HL-60 (cell line): ENCODE measurements around the gene APMAP.

ENCODE experiments used
- DNase-seq, 2 experiments: peaks; one replicate each; pipeline ENCODE4 v3.0.0-alpha.2; 2010 to 2020; ENCODE audit warnings: low read depth in 1 of 2, low spot score in 1 of 2
- H3K27ac ChIP-seq: fragments of 250-450 bp; sonication (Bioruptor Pico); replicated peaks from 2 replicates; pipeline ENCODE4 v1.5.1; 2020; ENCODE audit warnings: mild to moderate bottlenecking, moderate library complexity
- H3K27me3 ChIP-seq: fragments of 250-450 bp; sonication (Bioruptor Pico); 2 replicates; pipeline ENCODE4 v1.5.1; 2021; ENCODE audit warnings: mild to moderate bottlenecking, moderate library complexity; ENCODE audit not compliant: insufficient read depth, poor library complexity, severe bottlenecking
- H3K4me3 ChIP-seq: replicated peaks from 2 replicates; pipeline ENCODE4 v1.5.1; 2011; ENCODE audit warnings: mild to moderate bottlenecking, control low read depth, low read length; ENCODE audit not compliant: insufficient read depth
- GABPA ChIP-seq: IDR thresholded peaks from 2 replicates; pipeline ENCODE4 v1.6.1; 2012; ENCODE audit warnings: low read depth
- POLR2AphosphoS5 ChIP-seq: IDR thresholded peaks from 2 replicates; pipeline ENCODE4 v1.6.1; 2012; ENCODE audit warnings: low read depth
- SPI1 ChIP-seq: IDR thresholded peaks from 2 replicates; pipeline ENCODE4 v1.6.1; 2012; ENCODE audit warnings: low read depth, mild to moderate bottlenecking, borderline replicate concordance
- TF ChIP-seq, protein P1 (sequence below): IDR thresholded peaks from one replicate; pipeline ENCODE4 v1.5.1; 2011; ENCODE audit warnings: low read length, control low read depth, inconsistent platforms; ENCODE audit not compliant: insufficient read depth
- TF ChIP-seq, protein P2 (sequence below): IDR thresholded peaks from 2 replicates; pipeline ENCODE4 v1.6.1; 2012; ENCODE audit warnings: low read depth; ENCODE audit not compliant: insufficient replicate concordance

Gene APMAP

DNA sequence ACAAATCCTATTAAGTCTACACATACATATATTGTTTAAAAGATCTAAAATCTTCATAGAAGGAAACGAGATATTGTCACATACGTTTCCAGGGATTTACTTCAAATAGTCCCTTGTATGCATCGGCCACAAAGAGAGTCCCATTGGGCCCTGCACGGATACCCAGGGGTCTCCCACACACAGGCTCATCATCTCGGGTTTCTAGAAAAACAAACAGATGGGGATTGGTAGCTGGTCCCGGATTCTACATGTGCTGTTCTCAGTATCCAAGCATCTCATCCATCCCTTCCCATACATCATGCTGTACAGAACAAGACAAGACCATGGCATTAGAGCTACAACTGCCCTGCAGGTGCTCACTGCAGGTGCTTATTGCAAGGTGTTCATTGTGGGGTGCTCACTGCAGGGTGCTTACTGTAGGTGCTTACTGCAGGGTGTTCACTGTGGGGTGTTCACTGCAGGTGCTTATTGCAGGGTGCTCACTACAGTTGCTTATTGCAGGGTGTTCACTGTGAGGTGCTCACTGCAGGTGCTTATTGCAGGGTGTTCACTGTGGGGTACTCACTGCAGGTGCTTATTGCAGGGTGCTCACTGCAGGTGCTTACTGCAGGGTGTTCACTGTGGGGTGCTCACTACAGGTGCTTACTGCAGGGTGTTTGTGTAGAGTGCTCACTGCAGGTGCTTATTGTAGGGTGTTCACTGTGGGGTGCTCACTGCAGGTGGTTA, 21.0 kb downstream of the APMAP start:
- Histone ChIP-seq H3K27ac (no peak overlapping the region), H3K4me3 (no peak overlapping the region), H3K27me3 (no peaks in the 10 kb centered on the region)
- DNase-seq, result no peak
- TF ChIP-seq POLR2AphosphoS5 (no peak), GABPA (no peak), SPI1 (no peak)
- TF ChIP-seq, protein P1, sequence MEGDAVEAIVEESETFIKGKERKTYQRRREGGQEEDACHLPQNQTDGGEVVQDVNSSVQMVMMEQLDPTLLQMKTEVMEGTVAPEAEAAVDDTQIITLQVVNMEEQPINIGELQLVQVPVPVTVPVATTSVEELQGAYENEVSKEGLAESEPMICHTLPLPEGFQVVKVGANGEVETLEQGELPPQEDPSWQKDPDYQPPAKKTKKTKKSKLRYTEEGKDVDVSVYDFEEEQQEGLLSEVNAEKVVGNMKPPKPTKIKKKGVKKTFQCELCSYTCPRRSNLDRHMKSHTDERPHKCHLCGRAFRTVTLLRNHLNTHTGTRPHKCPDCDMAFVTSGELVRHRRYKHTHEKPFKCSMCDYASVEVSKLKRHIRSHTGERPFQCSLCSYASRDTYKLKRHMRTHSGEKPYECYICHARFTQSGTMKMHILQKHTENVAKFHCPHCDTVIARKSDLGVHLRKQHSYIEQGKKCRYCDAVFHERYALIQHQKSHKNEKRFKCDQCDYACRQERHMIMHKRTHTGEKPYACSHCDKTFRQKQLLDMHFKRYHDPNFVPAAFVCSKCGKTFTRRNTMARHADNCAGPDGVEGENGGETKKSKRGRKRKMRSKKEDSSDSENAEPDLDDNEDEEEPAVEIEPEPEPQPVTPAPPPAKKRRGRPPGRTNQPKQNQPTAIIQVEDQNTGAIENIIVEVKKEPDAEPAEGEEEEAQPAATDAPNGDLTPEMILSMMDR, result no peak
- TF ChIP-seq, protein P2, sequence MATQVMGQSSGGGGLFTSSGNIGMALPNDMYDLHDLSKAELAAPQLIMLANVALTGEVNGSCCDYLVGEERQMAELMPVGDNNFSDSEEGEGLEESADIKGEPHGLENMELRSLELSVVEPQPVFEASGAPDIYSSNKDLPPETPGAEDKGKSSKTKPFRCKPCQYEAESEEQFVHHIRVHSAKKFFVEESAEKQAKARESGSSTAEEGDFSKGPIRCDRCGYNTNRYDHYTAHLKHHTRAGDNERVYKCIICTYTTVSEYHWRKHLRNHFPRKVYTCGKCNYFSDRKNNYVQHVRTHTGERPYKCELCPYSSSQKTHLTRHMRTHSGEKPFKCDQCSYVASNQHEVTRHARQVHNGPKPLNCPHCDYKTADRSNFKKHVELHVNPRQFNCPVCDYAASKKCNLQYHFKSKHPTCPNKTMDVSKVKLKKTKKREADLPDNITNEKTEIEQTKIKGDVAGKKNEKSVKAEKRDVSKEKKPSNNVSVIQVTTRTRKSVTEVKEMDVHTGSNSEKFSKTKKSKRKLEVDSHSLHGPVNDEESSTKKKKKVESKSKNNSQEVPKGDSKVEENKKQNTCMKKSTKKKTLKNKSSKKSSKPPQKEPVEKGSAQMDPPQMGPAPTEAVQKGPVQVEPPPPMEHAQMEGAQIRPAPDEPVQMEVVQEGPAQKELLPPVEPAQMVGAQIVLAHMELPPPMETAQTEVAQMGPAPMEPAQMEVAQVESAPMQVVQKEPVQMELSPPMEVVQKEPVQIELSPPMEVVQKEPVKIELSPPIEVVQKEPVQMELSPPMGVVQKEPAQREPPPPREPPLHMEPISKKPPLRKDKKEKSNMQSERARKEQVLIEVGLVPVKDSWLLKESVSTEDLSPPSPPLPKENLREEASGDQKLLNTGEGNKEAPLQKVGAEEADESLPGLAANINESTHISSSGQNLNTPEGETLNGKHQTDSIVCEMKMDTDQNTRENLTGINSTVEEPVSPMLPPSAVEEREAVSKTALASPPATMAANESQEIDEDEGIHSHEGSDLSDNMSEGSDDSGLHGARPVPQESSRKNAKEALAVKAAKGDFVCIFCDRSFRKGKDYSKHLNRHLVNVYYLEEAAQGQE, result no peak

DNA sequence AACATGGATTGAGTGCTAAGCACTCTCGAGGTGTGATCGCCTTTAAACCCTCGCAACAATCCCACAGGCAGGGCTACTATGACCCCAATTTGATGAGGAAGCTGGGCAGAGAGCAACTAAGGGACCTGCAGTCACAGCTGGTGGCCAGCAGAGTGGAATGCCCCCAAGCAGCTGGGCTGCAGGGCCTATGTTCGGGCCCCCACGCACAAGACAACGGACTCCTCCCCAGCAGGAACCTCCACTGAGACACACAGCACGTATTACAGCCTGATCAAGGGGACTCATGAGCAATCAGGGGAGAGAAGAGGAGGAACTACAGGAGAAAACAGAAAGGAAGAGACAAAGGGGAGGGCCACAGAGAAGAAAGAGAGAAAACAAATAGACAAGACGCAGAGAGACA, 21.8 kb downstream of the APMAP start:
- DNase-seq, result no peak
- TF ChIP-seq, protein P1, result no peak
- TF ChIP-seq SPI1, result no peak
- TF ChIP-seq, protein P2, result no peak
- TF ChIP-seq GABPA, result no peak
- TF ChIP-seq POLR2AphosphoS5, result no peak
- Histone ChIP-seq H3K27ac (no peak overlapping the region), H3K27me3 (no peaks in the 10 kb centered on the region), H3K4me3 (no peak overlapping the region)

DNA sequence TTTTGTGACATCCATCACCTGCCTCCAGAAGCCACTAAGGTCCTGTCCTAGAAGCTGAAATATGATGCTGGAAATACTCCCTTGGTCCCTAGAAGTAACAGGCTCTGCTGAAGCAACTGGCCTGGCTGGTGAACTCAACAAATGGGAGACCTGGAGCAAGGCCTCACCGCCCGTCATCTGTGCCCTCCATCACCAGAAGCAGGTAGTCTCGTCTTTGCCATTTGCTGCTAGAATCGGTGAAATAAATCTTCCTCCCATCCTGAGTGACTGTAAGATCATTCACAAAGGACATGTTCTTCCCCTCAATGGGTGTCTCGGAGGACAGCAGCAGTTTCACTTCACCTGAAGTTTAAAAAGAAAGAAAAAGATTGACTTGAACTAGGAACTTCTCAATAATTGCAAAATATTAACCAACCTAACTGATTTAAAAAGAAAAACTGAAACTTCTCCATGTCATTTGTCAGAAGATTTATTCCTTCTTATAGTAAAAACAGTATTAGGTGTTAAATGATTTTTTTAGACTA, 22.5 kb downstream of the APMAP start:
- TF ChIP-seq SPI1 (no peak), GABPA (no peak), POLR2AphosphoS5 (no peak)
- TF ChIP-seq, protein P1, result no peak
- TF ChIP-seq, protein P2, result no peak
- DNase-seq, result no peak
- H3K27ac ChIP-seq, result no peak overlapping the region
- H3K27me3 ChIP-seq, result no peaks in the 10 kb centered on the region
- H3K4me3 ChIP-seq, result no peak overlapping the region
